IMR-90 (cell line): ENCODE data around the gene ELL. TPM values are rescaled to one million over a fixed set of nuclear protein-coding genes. Genes with fewer than 3 reads are reported as not detected.

ENCODE experiments used
- ATAC-seq: fragments of 200-7000 bp; cut with Tn5 transposase; 2 replicates; pipeline ENCODE4 v1.9.1; 2020; ENCODE audit warnings: low read depth, mild to moderate bottlenecking, moderate library complexity
- BruUV-seq: library from RNA; stranded (reverse); fragments of 400-500 nt; replicated peaks from 2 replicates; lab custom pipeline; 2021; lab: Mats Ljungman, UMichigan
- CTCF ChIA-PET: fragments of 300-600 bp; formaldehyde crosslinking; extraction: SDS; loops from one replicate; lab custom pipeline; 2021; ENCODE audit warnings: antibody characterized with exemption; lab: Yijun Ruan, JAX
- POLR2A ChIA-PET: fragments of 300-600 bp; sonication (Branson Sonifier 250); formaldehyde crosslinking; loops from one replicate; lab custom pipeline; 2022; ENCODE audit warnings: antibody characterized with exemption; ENCODE audit not compliant: unreplicated experiment; lab: Charles Lee
- DNase-seq: peaks from one replicate; pipeline ENCODE4 v3.0.0; 2013
- H2AFZ ChIP-seq: replicated peaks from 2 replicates; pipeline ENCODE3; 2013; ENCODE audit warnings: low read length, mild to moderate bottlenecking; ENCODE audit not compliant: poor library complexity
- H2AK5ac ChIP-seq: 2 replicates; pipeline ENCODE4 v1.6.1; 2013; ENCODE audit warnings: low read depth, low read length, inconsistent platforms
- H2AK9ac ChIP-seq: replicated peaks from 2 replicates; pipeline ENCODE3; 2013; ENCODE audit warnings: mild to moderate bottlenecking, low read depth, low read length, moderate library complexity; ENCODE audit not compliant: poor library complexity
- H2BK120ac ChIP-seq: 2 replicates; pipeline ENCODE4 v1.6.1; 2013; ENCODE audit warnings: low read depth, low read length, inconsistent platforms
- H2BK15ac ChIP-seq: 3 replicates; pipeline ENCODE4 v1.6.1; 2013; ENCODE audit warnings: low read depth, low read length, inconsistent platforms
- H2BK20ac ChIP-seq: 2 replicates; pipeline ENCODE4 v1.6.1; 2013; ENCODE audit warnings: low read depth, mild to moderate bottlenecking, inconsistent platforms, low read length, moderate library complexity
- H2BK5ac ChIP-seq: 2 replicates; pipeline ENCODE4 v1.6.1; 2013; ENCODE audit warnings: mild to moderate bottlenecking, low read depth, low read length, inconsistent platforms; ENCODE audit not compliant: poor library complexity, severe bottlenecking
- H3K14ac ChIP-seq: replicated peaks from 2 replicates; pipeline ENCODE4 v1.6.1; 2013; ENCODE audit warnings: low read depth, low read length, inconsistent platforms
- H3K18ac ChIP-seq: 2 replicates; pipeline ENCODE4 v1.6.1; 2013; ENCODE audit warnings: low read depth, low read length, control low read depth
- H3K23ac ChIP-seq: 2 replicates; pipeline ENCODE4 v1.6.1; 2013; ENCODE audit warnings: low read depth, low read length, inconsistent platforms
- H3K27ac ChIP-seq: 2 replicates; pipeline ENCODE4 v1.5.1; 2013; ENCODE audit warnings: mild to moderate bottlenecking, control low read depth, low read length; ENCODE audit not compliant: insufficient read depth
- H3K27me3 ChIP-seq: 2 replicates; pipeline ENCODE4 v1.6.1; 2013; ENCODE audit warnings: low read length; ENCODE audit not compliant: control insufficient read depth, insufficient read depth
- H3K36me3 ChIP-seq: 2 replicates; pipeline ENCODE4 v1.6.1; 2013; ENCODE audit warnings: low read length, mixed read lengths; ENCODE audit not compliant: control insufficient read depth, insufficient read depth
- H3K4ac ChIP-seq: 2 replicates; pipeline ENCODE4 v1.6.1; 2013; ENCODE audit warnings: low read depth, low read length, inconsistent platforms
- H3K4me1 ChIP-seq: 2 replicates; pipeline ENCODE4 v1.6.1; 2013; ENCODE audit warnings: low read length, mixed read lengths; ENCODE audit not compliant: control insufficient read depth, insufficient read depth
- H3K4me2 ChIP-seq: 2 replicates; pipeline ENCODE4 v1.6.1; 2013; ENCODE audit warnings: low read depth, mild to moderate bottlenecking, control low read depth, low read length, moderate library complexity
- H3K4me3 ChIP-seq: 2 replicates; pipeline ENCODE4 v1.5.1; 2013; ENCODE audit warnings: low read depth, mild to moderate bottlenecking, control low read depth, low read length, moderate library complexity; ENCODE audit not compliant: insufficient read depth
- H3K56ac ChIP-seq: 2 replicates; pipeline ENCODE4 v1.6.1; 2013; ENCODE audit warnings: low read length, inconsistent platforms; ENCODE audit not compliant: insufficient read depth; ENCODE audit errors: extremely low read depth
- H3K79me1 ChIP-seq, 2 experiments: 2 replicates each; pipeline ENCODE4 v1.6.1; 2013; ENCODE audit warnings: low read length in 2 of 2, inconsistent platforms in 1 of 2, low read depth in 1 of 2
- H3K9ac ChIP-seq: 2 replicates; pipeline ENCODE4 v1.6.1; 2013; ENCODE audit warnings: low read depth, low read length, control low read depth
- H3K9me1 ChIP-seq: 2 replicates; pipeline ENCODE4 v1.6.1; 2013; ENCODE audit warnings: low read length, inconsistent platforms; ENCODE audit not compliant: insufficient read depth
- H3K9me3 ChIP-seq: 2 replicates; pipeline ENCODE4 v1.6.1; 2013; ENCODE audit warnings: low read length; ENCODE audit not compliant: control insufficient read depth, insufficient read depth
- H4K20me1 ChIP-seq: 2 replicates; pipeline ENCODE4 v1.6.1; 2013; ENCODE audit warnings: low read length, inconsistent platforms; ENCODE audit not compliant: insufficient read depth
- H4K5ac ChIP-seq: 2 replicates; pipeline ENCODE4 v1.6.1; 2013; ENCODE audit warnings: mild to moderate bottlenecking, low read depth, low read length, control low read depth
- H4K8ac ChIP-seq, 2 experiments: 2 replicates each; pipeline ENCODE4 v1.6.1; 2013; ENCODE audit warnings: low read depth in 2 of 2, low read length in 2 of 2, control low read depth in 1 of 2, inconsistent platforms in 1 of 2
- H4K91ac ChIP-seq: 2 replicates; pipeline ENCODE4 v1.6.1; 2013; ENCODE audit warnings: low read depth, low read length, inconsistent platforms; ENCODE audit not compliant: insufficient read depth
- BHLHE40 ChIP-seq: fragments of 150-350 bp; IDR thresholded peaks from 2 replicates; pipeline ENCODE4 v1.6.1; 2016; ENCODE audit warnings: mild to moderate bottlenecking, low read depth, low read length
- CEBPB ChIP-seq: IDR thresholded peaks from 2 replicates; pipeline ENCODE4 v1.6.1; 2012; ENCODE audit warnings: low read depth, low read length, improper control_type of control experiment
- CHD1 ChIP-seq: IDR thresholded peaks from 2 replicates; pipeline ENCODE4 v1.6.1; 2012; ENCODE audit warnings: low read depth, low read length, improper control_type of control experiment
- CTCF ChIP-seq: conservative IDR thresholded peaks from 2 replicates; pipeline ENCODE4 v1.5.1; 2012; ENCODE audit warnings: mild to moderate bottlenecking, low read depth, low read length, improper control_type of control experiment
- ELK1 ChIP-seq: fragments of 150-350 bp; IDR thresholded peaks from 2 replicates; pipeline ENCODE4 v1.6.1; 2016; ENCODE audit warnings: low read depth, mild to moderate bottlenecking, low read length, moderate library complexity, borderline replicate concordance
- FOS ChIP-seq: fragments of 150-350 bp; IDR thresholded peaks from 2 replicates; pipeline ENCODE4 v1.6.1; 2016; ENCODE audit warnings: low read depth, low read length
- MAFK ChIP-seq: IDR thresholded peaks from 2 replicates; pipeline ENCODE4 v1.6.1; 2012; ENCODE audit warnings: low read depth, low read length, improper control_type of control experiment
- MAZ ChIP-seq: IDR thresholded peaks from 2 replicates; pipeline ENCODE4 v1.6.1; 2012; ENCODE audit warnings: low read depth, mild to moderate bottlenecking, low read length, improper control_type of control experiment, moderate library complexity, borderline replicate concordance
- MXI1 ChIP-seq: IDR thresholded peaks from 2 replicates; pipeline ENCODE4 v1.6.1; 2012; ENCODE audit warnings: low read depth, mild to moderate bottlenecking, low read length, moderate library complexity, borderline replicate concordance
- NFE2L2 ChIP-seq: fragments of 150-350 bp; IDR thresholded peaks from 2 replicates; pipeline ENCODE4 v1.6.1; 2016; ENCODE audit warnings: low read depth, mild to moderate bottlenecking, low read length
- POLR2A ChIP-seq: IDR thresholded peaks from 2 replicates; pipeline ENCODE4 v1.6.1; 2012; ENCODE audit warnings: mild to moderate bottlenecking, low read depth, low read length
- RAD21 ChIP-seq: IDR thresholded peaks from 2 replicates; pipeline ENCODE4 v1.6.1; 2012; ENCODE audit warnings: low read length, improper control_type of control experiment
- RCOR1 ChIP-seq: IDR thresholded peaks from 2 replicates; pipeline ENCODE4 v1.6.1; 2012; ENCODE audit warnings: mild to moderate bottlenecking, low read length, improper control_type of control experiment; ENCODE audit not compliant: insufficient replicate concordance
- RFX5 ChIP-seq: IDR thresholded peaks from 2 replicates; pipeline ENCODE4 v1.8.0; 2012; ENCODE audit warnings: low read depth, mild to moderate bottlenecking, low read length, moderate library complexity
- SMC3 ChIP-seq: fragments of 150-350 bp; IDR thresholded peaks from 2 replicates; pipeline ENCODE4 v1.6.1; 2016; ENCODE audit warnings: low read depth, mild to moderate bottlenecking, antibody characterized with exemption, low read length, moderate library complexity
- USF2 ChIP-seq: fragments of 150-350 bp; IDR thresholded peaks from 2 replicates; pipeline ENCODE4 v1.6.1; 2017; ENCODE audit warnings: mild to moderate bottlenecking, antibody characterized with exemption, low read length, low read depth
- WGBS, 2 experiments: methylation state at CpG; one replicate each; pipeline versions ENCODE4 v1.1.5 to v1.1.7; 2013; ENCODE audit warnings: missing lambda C conversion rate in 2 of 2; ENCODE audit not compliant: insufficient read length in 1 of 2; ENCODE audit errors: extremely low coverage in 2 of 2; 5-methylcytosine and 5-hydroxymethylcytosine counted together
- dilution Hi-C: fragments of 300-500 bp; cut with HindIII; formaldehyde crosslinking; loops from one replicate; pipeline ENCODE4 v1.14.3; 2018; ENCODE audit warnings: low sequenced_read_pairs; ENCODE audit not compliant: unreplicated experiment
- in situ Hi-C: fragments of 300-500 bp; cut with MboI; formaldehyde crosslinking; loops from 3 replicates; pipeline ENCODE4 v1.14.3; 2019; ENCODE audit warnings: low sequenced_read_pairs, inconsistent platforms, mixed read lengths
- intact Hi-C: fragments of 100-400 bp; cut with micrococcal nuclease; formaldehyde crosslinking; loops from 2 replicates; pipeline ENCODE4 v1.10.0; 2022
- polyA plus RNA-seq, 3 experiments: library from polyadenylated mRNA; depleted of rRNA; stranded (reverse); fragments of >200 nt; gene quantifications; 2 replicates each; pipeline ENCODE4 v1.2.3, GENCODE V29; 2012; ENCODE audit warnings: low replicate concordance in 1 of 3
- total RNA-seq: library from RNA; depleted of rRNA; stranded (reverse); fragments of >200 nt; gene quantifications from 2 replicates; pipeline ENCODE4 v1.2.3, GENCODE V29; 2012

ELL gene
- total and polyA plus RNA-seq, 2 of the 4 experiments (the other 2 are of a cell fraction) = 6.3 to 13.1 TPM

GRCh38 chr19:18392926-18393325, 128.9 kb downstream of the ELL start:
- no peak overlapping the region; the same call in 2 of the 3 replicates for H2BK15ac ChIP-seq
- H3K4me2 ChIP-seq = no peak overlapping the region
- ChIA-PET CTCF (interaction anchor here (1.3 kb wide), 1 partner anchor 9 kb away, joined by 3 read pairs; no protein-coding TSS in a partner anchor), POLR2A (no interaction called here)
- H2AK5ac ChIP-seq = no peak overlapping the region
- H3K4me3 ChIP-seq = no peak overlapping the region
- dilution Hi-C loops = no loop called here
- H3K14ac ChIP-seq = no peak overlapping the region
- H3K9ac ChIP-seq = no peak overlapping the region
- H2BK120ac ChIP-seq = no peak overlapping the region
- H3K56ac ChIP-seq = no peak overlapping the region
- H3K9me3 ChIP-seq = no peaks in the 10 kb centered on the region
- H3K79me1 ChIP-seq = peaks cover 0 to 17% of the 10 kb centered on the region in 2 experiments; a peak in 1 of 4 replicates
- H2BK20ac ChIP-seq = no peak overlapping the region
- no TSS peak for BruUV-seq
- no peak overlapping the region for H4K91ac ChIP-seq
- H3K27me3 ChIP-seq = no peaks in the 10 kb centered on the region
- in situ Hi-C loops = no loop called here
- H4K20me1 ChIP-seq = peaks cover 15% of the 10 kb centered on the region
- intact Hi-C loops = no loop called here
- H2AFZ ChIP-seq = no peak overlapping the region
- H2BK5ac ChIP-seq = no peak overlapping the region
- peaks cover 17% of the 10 kb centered on the region for H3K4me1 ChIP-seq
- H4K5ac ChIP-seq = no peak overlapping the region
- TF ChIP-seq CHD1 (no peak), RAD21 (no peak), ELK1 (no peak), MXI1 (no peak), USF2 (no peak), MAZ (no peak), SMC3 (no peak), CTCF (no peak), RFX5 (no peak), MAFK (no peak), CEBPB (no peak), POLR2A (no peak), RCOR1 (no peak), NFE2L2 (no peak), BHLHE40 (no peak), FOS (no peak)
- peaks cover 2% of the 10 kb centered on the region; the same call in 1 of the 2 replicates for H3K9me1 ChIP-seq
- H3K18ac ChIP-seq = no peak overlapping the region
- no peak overlapping the region; a peak in 1 of 4 replicates for H4K8ac ChIP-seq
- WGBS, 2 experiments = 100% methylated on average over 1 of the region's 5 CpGs; no CpG with 5 or more reads in 1 of the 2 experiments
- ATAC-seq = no peak
- no peak overlapping the region for H3K27ac ChIP-seq
- DNase-seq = no peak
- H3K36me3 ChIP-seq = peaks cover 9% of the 10 kb centered on the region; the same call in 1 of the 2 replicates
- H3K23ac ChIP-seq = no peak overlapping the region
- H3K4ac ChIP-seq = no peak overlapping the region
- H2AK9ac ChIP-seq = no peak overlapping the region
